Measurements from ENCODE around the gene SCNN1G.

SCNN1G gene

GRCh38 chr16:23255000-23255399 is 72.5 kb downstream of the SCNN1G start:
- DNase-seq (ENCODE audit: low spot score) = no peak

- DNase-seq (ENCODE audit: low spot score) = no peak
These were observed 73.9 kb downstream of the SCNN1G start for GRCh38 chr16:23256440-23256839.

GRCh38 chr16:23257682-23258081 is 75.1 kb downstream of the SCNN1G start:
- no peak for DNase-seq (ENCODE audit: low spot score)

- no peak for DNase-seq (ENCODE audit: low spot score)
These were observed 76.3 kb downstream of the SCNN1G start for GRCh38 chr16:23258919-23259237.

Measured in D341Med (cell line).